Measurements from ENCODE around the gene SDCCAG8.

SDCCAG8 gene

GRCh38 chr1:243315893-243316292 lies 60.1 kb downstream of the SDCCAG8 start:
- H3K36me3 ChIP-seq (replicated peaks; ENCODE audit: low read depth, low read length), result peaks cover 7% of the 10 kb centered on the region
- H3K27me3 ChIP-seq (ENCODE audit: low read depth, low read length), result no peaks in the 10 kb centered on the region
- peaks cover 57% of the 10 kb centered on the region for H3K4me1 ChIP-seq (ENCODE audit: low read length)
- peak overlapping the region; percentile 73 for H3K4me3 ChIP-seq (ENCODE audit: low read length)
- no peak for TF ChIP-seq CTCF (IDR thresholded peaks at IDR 0.05; ENCODE audit: low read depth, low read length)
- TF ChIP-seq EZH2phosphoT487 (IDR thresholded peaks at IDR 0.05; ENCODE audit: low read depth), result no peak
- no peaks in the 10 kb centered on the region for H3K79me2 ChIP-seq (ENCODE audit: low read length)
- H3K9me3 ChIP-seq (ENCODE audit: insufficient read depth, low read length), result no peaks in the 10 kb centered on the region
- H3K27ac ChIP-seq (ENCODE audit: low read length), result peak overlapping the region; percentile 27; the same call in 1 of the 2 replicates
- peak overlapping the region; percentile 40 for H3K9ac ChIP-seq (ENCODE audit: low read length)
- H4K20me1 ChIP-seq (ENCODE audit: insufficient read depth, low read length), result no peaks in the 10 kb centered on the region
- no peak overlapping the region for H2AFZ ChIP-seq (ENCODE audit: low read depth, low read length)
- peak overlapping the region; percentile 90 for H3K4me2 ChIP-seq (ENCODE audit: low read length)

GRCh38 chr1:243316366-243316989 lies 60.6 kb downstream of the SDCCAG8 start:
- H3K9ac ChIP-seq (ENCODE audit: low read length), result peak overlapping the region; percentile 40
- H3K4me1 ChIP-seq (ENCODE audit: low read length), result peaks cover 57% of the 10 kb centered on the region
- H4K20me1 ChIP-seq (ENCODE audit: insufficient read depth, low read length), result no peaks in the 10 kb centered on the region
- H3K27me3 ChIP-seq (ENCODE audit: low read depth, low read length), result no peaks in the 10 kb centered on the region
- TF ChIP-seq EZH2phosphoT487 (IDR thresholded peaks at IDR 0.05; ENCODE audit: low read depth) (no peak), CTCF (IDR thresholded peaks at IDR 0.05; ENCODE audit: low read depth, low read length) (no peak)
- peak overlapping the region; percentile 90 for H3K4me2 ChIP-seq (ENCODE audit: low read length)
- peak overlapping the region; percentile 27 for H3K27ac ChIP-seq (ENCODE audit: low read length)
- no peak overlapping the region for H2AFZ ChIP-seq (ENCODE audit: low read depth, low read length)
- peaks cover 7% of the 10 kb centered on the region for H3K36me3 ChIP-seq (replicated peaks; ENCODE audit: low read depth, low read length)
- no peaks in the 10 kb centered on the region for H3K9me3 ChIP-seq (ENCODE audit: insufficient read depth, low read length)
- H3K4me3 ChIP-seq (ENCODE audit: low read length), result peak overlapping the region; percentile 73
- H3K79me2 ChIP-seq (ENCODE audit: low read length), result no peaks in the 10 kb centered on the region

GRCh38 chr1:243320224-243320623 lies 64.4 kb downstream of the SDCCAG8 start:
- H3K27ac ChIP-seq (ENCODE audit: low read length), result no peak overlapping the region
- H2AFZ ChIP-seq (ENCODE audit: low read depth, low read length), result no peak overlapping the region
- peaks cover 28% of the 10 kb centered on the region for H3K4me1 ChIP-seq (ENCODE audit: low read length)
- no peak overlapping the region for H3K9ac ChIP-seq (ENCODE audit: low read length)
- H3K4me3 ChIP-seq (ENCODE audit: low read length), result no peak overlapping the region
- no peaks in the 10 kb centered on the region for H3K79me2 ChIP-seq (ENCODE audit: low read length)
- H3K4me2 ChIP-seq (ENCODE audit: low read length), result no peak overlapping the region
- H4K20me1 ChIP-seq (ENCODE audit: insufficient read depth, low read length), result no peaks in the 10 kb centered on the region
- no peaks in the 10 kb centered on the region for H3K9me3 ChIP-seq (ENCODE audit: insufficient read depth, low read length)
- H3K27me3 ChIP-seq (ENCODE audit: low read depth, low read length), result no peaks in the 10 kb centered on the region
- TF ChIP-seq CTCF (IDR thresholded peaks at IDR 0.05; ENCODE audit: low read depth, low read length) (no peak), EZH2phosphoT487 (IDR thresholded peaks at IDR 0.05; ENCODE audit: low read depth) (no peak)
- peaks cover 7% of the 10 kb centered on the region for H3K36me3 ChIP-seq (replicated peaks; ENCODE audit: low read depth, low read length)

GRCh38 chr1:243322326-243322725 lies 66.5 kb downstream of the SDCCAG8 start:
- H3K9me3 ChIP-seq (ENCODE audit: insufficient read depth, low read length), result no peaks in the 10 kb centered on the region
- H3K27me3 ChIP-seq (ENCODE audit: low read depth, low read length), result no peaks in the 10 kb centered on the region
- H3K4me3 ChIP-seq (ENCODE audit: low read length), result no peak overlapping the region
- no peak overlapping the region for H3K27ac ChIP-seq (ENCODE audit: low read length)
- H4K20me1 ChIP-seq (ENCODE audit: insufficient read depth, low read length), result no peaks in the 10 kb centered on the region
- peaks cover 9% of the 10 kb centered on the region for H3K4me1 ChIP-seq (ENCODE audit: low read length)
- no peak overlapping the region for H3K9ac ChIP-seq (ENCODE audit: low read length)
- no peak overlapping the region for H3K4me2 ChIP-seq (ENCODE audit: low read length)
- no peak for TF ChIP-seq EZH2phosphoT487 (IDR thresholded peaks at IDR 0.05; ENCODE audit: low read depth)
- no peak for TF ChIP-seq CTCF (IDR thresholded peaks at IDR 0.05; ENCODE audit: low read depth, low read length)
- H3K36me3 ChIP-seq (replicated peaks; ENCODE audit: low read depth, low read length), result peaks cover 7% of the 10 kb centered on the region
- H2AFZ ChIP-seq (ENCODE audit: low read depth, low read length), result no peak overlapping the region
- H3K79me2 ChIP-seq (ENCODE audit: low read length), result no peaks in the 10 kb centered on the region
